ENCODE data around the gene PBX1. TPM values are rescaled to one million over a fixed set of nuclear protein-coding genes. Genes with fewer than 3 reads are reported as not detected.
A peak's percentile ranks its signal among the peaks of the same experiment; 100 is the strongest.

Gene PBX1
- total and polyA plus RNA-seq, 12 donors, result 13.3 to 91.8 (median 62.7) TPM

GRCh38 chr1:164759144-164759920 is 200.3 kb downstream of the PBX1 start:
- Histone ChIP-seq H3K27ac (peak overlapping the region in 6 of 10 donors; percentile 7 to 53 (median 17)), H3K36me3 (no peaks in the 10 kb centered on the region), H3K9me3 (no peaks in the 10 kb centered on the region), H3K27me3 (no peaks in the 10 kb centered on the region), H3K4me3 (no peak overlapping the region), H3K4me1 (peaks cover 4 to 46% (median 22%) of the 10 kb centered on the region in 9 donors)
- intact Hi-C loops (cut with DNase I), result no loop called here
- 82 to 83% methylated on average over 6 of the region's 6 CpGs for WGBS, 2 donors
- DNase-seq (no peak), ATAC-seq (peak in 3 of 8 donors; percentile 6 to 19 (median 14))
- no peak for TF ChIP-seq CTCF (IDR thresholded peaks at IDR 0.05)

GRCh38 chr1:164759979-164760469 is 201.0 kb downstream of the PBX1 start:
- peaks cover 3 to 46% (median 29%) of the 10 kb centered on the region in 9 donors for H3K4me1 ChIP-seq
- ATAC-seq, result peak in 5 of 8 donors; percentile 17 to 39 (median 34)
- intact Hi-C loops (cut with DNase I), result no loop called here

GRCh38 chr1:164760569-164760968 is 201.6 kb downstream of the PBX1 start:
- intact Hi-C loops (cut with DNase I), result no loop called here
- H3K9me3 ChIP-seq, result no peaks in the 10 kb centered on the region
- ATAC-seq (peak in 3 of 8 donors; percentile 23 to 29 (median 24)), DNase-seq (no peak)
- no peaks in the 10 kb centered on the region for H3K36me3 ChIP-seq
- H3K4me3 ChIP-seq, result no peak overlapping the region
- no peaks in the 10 kb centered on the region for H3K27me3 ChIP-seq
- peak overlapping the region in 7 of 10 donors; percentile 2 to 35 (median 13) for H3K27ac ChIP-seq
- peaks cover 0 to 46% (median 34%) of the 10 kb centered on the region in 9 donors for H3K4me1 ChIP-seq
- 33 to 34% methylated on average over 5 of the region's 5 CpGs for WGBS, 2 donors
- no peak for TF ChIP-seq CTCF (IDR thresholded peaks at IDR 0.05)

More at GRCh38 chr1:164759979-164760469, 201.0 kb downstream of the PBX1 start:
- H3K36me3 ChIP-seq, result no peaks in the 10 kb centered on the region
- no peak for DNase-seq
- WGBS, 2 donors, result 55 to 68% methylated on average over 7 of the region's 7 CpGs
- H3K9me3 ChIP-seq, result no peaks in the 10 kb centered on the region
- TF ChIP-seq CTCF (IDR thresholded peaks at IDR 0.05), result no peak
- H3K4me3 ChIP-seq, result no peak overlapping the region
- no peaks in the 10 kb centered on the region for H3K27me3 ChIP-seq
- peak overlapping the region in 7 of 10 donors; percentile 7 to 53 (median 16) for H3K27ac ChIP-seq

GRCh38 chr1:164761009-164761408 is 202.0 kb downstream of the PBX1 start:
- intact Hi-C loops (cut with DNase I), result no loop called here
- no peaks in the 10 kb centered on the region for H3K27me3 ChIP-seq
- ATAC-seq, result no peak
- H3K9me3 ChIP-seq, result no peaks in the 10 kb centered on the region
- H3K27ac ChIP-seq, result peak overlapping the region in 5 of 10 donors; percentile 2 to 35 (median 7)
- peaks cover 0 to 46% (median 39%) of the 10 kb centered on the region in 9 donors for H3K4me1 ChIP-seq
- H3K36me3 ChIP-seq, result no peaks in the 10 kb centered on the region
- no peak for TF ChIP-seq CTCF (IDR thresholded peaks at IDR 0.05)
- no peak overlapping the region for H3K4me3 ChIP-seq
- no peak for DNase-seq

Data from heart right ventricle (tissue), 16 donors.